Caco-2 (cell line): Measurements from ENCODE around the gene RBM47. TPM values are rescaled to one million over a fixed set of nuclear protein-coding genes. Genes with fewer than 3 reads are reported as not detected.

ENCODE experiments used
- BruUV-seq: library from RNA; stranded (reverse); fragments of 400-500 nt; replicated peaks from 2 replicates; lab custom pipeline; 2021; lab: Mats Ljungman, UMichigan
- CTCF ChIA-PET: fragments of 300-600 bp; sonication (Branson Sonifier 250); formaldehyde crosslinking; loops from one replicate; lab custom pipeline; 2022; ENCODE audit warnings: antibody characterized with exemption; lab: Charles Lee
- POLR2A ChIA-PET: fragments of 300-600 bp; sonication (Branson Sonifier 250); formaldehyde crosslinking; loops from one replicate; lab custom pipeline; 2022; ENCODE audit warnings: antibody characterized with exemption; lab: Charles Lee
- DNase-seq, 2 experiments: peaks; one replicate each; pipeline versions ENCODE4 v3.0.0 to v3.0.0-alpha.2; 2020 to 2022
- H3K27me3 ChIP-seq: replicated peaks from 2 replicates; pipeline ENCODE4 v1.6.0; 2011; ENCODE audit warnings: low read length; ENCODE audit not compliant: control insufficient read depth, insufficient read depth
- H3K36me3 ChIP-seq: 2 replicates; pipeline ENCODE4 v1.5.1; 2011; ENCODE audit warnings: low read length; ENCODE audit not compliant: control insufficient read depth, insufficient read depth
- H3K4me1 ChIP-seq: fragments of 250-450 bp; sonication (Bioruptor Pico); 2 replicates; pipeline ENCODE4 v1.5.1; 2020; ENCODE audit warnings: mild to moderate bottlenecking
- H3K4me3 ChIP-seq: 2 replicates; pipeline ENCODE4 v1.5.1; 2011; ENCODE audit warnings: low read depth, mild to moderate bottlenecking, control low read depth, low read length
- H3K9me3 ChIP-seq: fragments of 250-450 bp; sonication (Bioruptor Pico); 2 replicates; pipeline ENCODE4 v1.5.1; 2020; ENCODE audit warnings: mild to moderate bottlenecking, moderate library complexity
- H3K27ac Mint-ChIP-seq: one replicate; pipeline ENCODE4 v1.8.0; 2022; ENCODE audit warnings: mixed read lengths; ENCODE audit not compliant: unreplicated experiment
- H3K27me3 Mint-ChIP-seq: one replicate; pipeline ENCODE4 v1.8.0; 2022; ENCODE audit warnings: mixed read lengths; ENCODE audit not compliant: insufficient read depth, unreplicated experiment
- H3K36me3 Mint-ChIP-seq: one replicate; pipeline ENCODE4 v1.8.0; 2022; ENCODE audit warnings: mild to moderate bottlenecking, mixed read lengths; ENCODE audit not compliant: insufficient read depth, unreplicated experiment
- H3K4me1 Mint-ChIP-seq: one replicate; pipeline ENCODE4 v1.8.0; 2022; ENCODE audit warnings: low read depth, mixed read lengths; ENCODE audit not compliant: unreplicated experiment
- H3K4me3 Mint-ChIP-seq: one replicate; pipeline ENCODE4 v1.8.0; 2022; ENCODE audit warnings: mild to moderate bottlenecking, moderate library complexity, mixed read lengths; ENCODE audit not compliant: unreplicated experiment
- H3K9me3 Mint-ChIP-seq: one replicate; pipeline ENCODE4 v1.8.0; 2022; ENCODE audit warnings: mixed read lengths; ENCODE audit not compliant: unreplicated experiment
- CTCF ChIP-seq, 2 experiments: fragments of 200-600 bp in 1 of 2; IDR thresholded peaks; 1 replicate in 1 of 2; 2 replicates in 1 of 2; pipeline versions ENCODE4 v1.5.1 to v1.8.0; 2011 to 2022; ENCODE audit warnings: antibody characterized with exemption in 1 of 2, control low read depth in 1 of 2, inconsistent platforms in 1 of 2, low read depth in 1 of 2, low read length in 1 of 2, mild to moderate bottlenecking in 1 of 2, moderate library complexity in 1 of 2; ENCODE audit not compliant: insufficient read depth in 1 of 2, severe bottlenecking in 1 of 2, unreplicated experiment in 1 of 2
- intact Hi-C: fragments of 100-400 bp; cut with micrococcal nuclease; formaldehyde crosslinking; loops from one replicate; pipeline ENCODE4 v1.10.0; 2022; ENCODE audit not compliant: unreplicated experiment
- total RNA-seq: library from RNA; stranded (reverse); gene quantifications from 2 replicates; pipeline ENCODE4 v1.2.3, GENCODE V29; 2022

RBM47 gene
- total RNA-seq, 1 experiment from 2014 or later, result 62.1 TPM

DNA sequence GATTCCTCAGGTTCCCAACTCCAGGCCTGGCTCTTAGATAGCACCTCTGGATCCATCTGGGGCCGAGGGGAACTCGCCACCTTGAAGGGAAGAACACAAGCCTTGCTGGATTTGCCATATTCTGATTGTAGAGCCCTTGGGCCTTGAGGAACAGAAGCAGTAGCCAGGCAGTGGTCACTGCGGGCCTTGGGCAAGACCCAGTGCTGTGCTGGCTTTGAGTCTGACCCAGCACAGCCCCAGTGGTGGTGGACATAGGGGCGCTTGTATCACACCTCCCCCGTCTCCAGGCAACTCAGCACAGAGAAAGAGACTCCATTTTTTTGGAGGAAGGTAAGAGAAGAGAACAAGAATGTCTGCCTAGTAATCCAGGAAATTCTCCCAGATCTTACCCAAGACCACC, 249.0 kb downstream of the RBM47 start:
- H3K27me3 Mint-ChIP-seq, result no peaks in the 10 kb centered on the region
- H3K4me3 ChIP-seq, result no peak overlapping the region
- TF ChIP-seq CTCF (IDR thresholded peaks at IDR 0.05; ENCODE audit: insufficient read depth in 1 of 2, low read depth in 1 of 2, low read length in 1 of 2, severe bottlenecking in 1 of 2, unreplicated experiment in 1 of 2), result no peak

DNA sequence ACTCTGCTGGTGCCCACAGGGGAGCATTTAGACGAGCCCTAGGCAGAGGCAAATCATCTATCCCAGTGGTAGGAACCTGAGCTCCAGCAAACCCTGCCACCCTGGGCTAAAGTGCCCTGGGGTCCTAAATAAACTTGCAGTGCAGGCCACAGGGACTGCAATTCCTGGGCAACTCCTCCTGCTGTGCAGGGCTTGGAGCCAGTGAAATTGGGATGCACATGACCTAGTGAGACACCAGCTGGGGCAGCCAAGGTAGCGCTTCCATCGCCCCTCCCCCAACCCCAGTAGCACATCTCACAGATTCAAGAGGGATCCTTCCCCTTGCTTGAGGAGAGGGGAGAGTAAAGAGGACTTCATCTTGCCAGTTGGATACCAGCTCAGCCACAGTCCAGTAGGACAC, 250.4 kb downstream of the RBM47 start:
- H3K9me3 Mint-ChIP-seq, result no peaks in the 10 kb centered on the region
- peaks cover 7% of the 10 kb centered on the region for H3K4me1 Mint-ChIP-seq
- no peaks in the 10 kb centered on the region for H3K36me3 Mint-ChIP-seq
- H3K27me3 ChIP-seq, result no peaks in the 10 kb centered on the region
- H3K36me3 ChIP-seq, result no peaks in the 10 kb centered on the region
- POLR2A ChIA-PET, result no interaction called here
- no peak overlapping the region for H3K27ac Mint-ChIP-seq
- TF ChIP-seq CTCF (IDR thresholded peaks at IDR 0.05; ENCODE audit: insufficient read depth in 1 of 2, low read depth in 1 of 2, low read length in 1 of 2, severe bottlenecking in 1 of 2, unreplicated experiment in 1 of 2), result no peak
- no TSS peak for BruUV-seq
- intact Hi-C loops, result no loop called here
- no peak overlapping the region for H3K4me3 Mint-ChIP-seq
- H3K27me3 Mint-ChIP-seq, result no peaks in the 10 kb centered on the region
- CTCF ChIA-PET, result no interaction called here
- no peaks in the 10 kb centered on the region for H3K9me3 ChIP-seq
- DNase-seq, result no peak
- H3K4me1 ChIP-seq, result 0 out of 2 replicates have a peak, but pooled peaks cover 3% of the 10 kb centered on the region
- H3K4me3 ChIP-seq, result no peak overlapping the region

More for the DNA sequence above, 249.0 kb downstream of the RBM47 start:
- no peaks in the 10 kb centered on the region for H3K36me3 Mint-ChIP-seq
- ChIA-PET POLR2A (no interaction called here), CTCF (no interaction called here)
- Histone ChIP-seq H3K4me1 (0 out of 2 replicates have a peak, but pooled peaks cover 3% of the 10 kb centered on the region), H3K27me3 (no peaks in the 10 kb centered on the region), H3K9me3 (no peaks in the 10 kb centered on the region), H3K36me3 (no peaks in the 10 kb centered on the region)
- no TSS peak for BruUV-seq
- H3K4me1 Mint-ChIP-seq, result peaks cover 7% of the 10 kb centered on the region
- H3K4me3 Mint-ChIP-seq, result no peak overlapping the region
- H3K27ac Mint-ChIP-seq, result no peak overlapping the region
- intact Hi-C loops, result no loop called here
- H3K9me3 Mint-ChIP-seq, result no peaks in the 10 kb centered on the region
- no peak for DNase-seq

GRCh38 chr4:40378619-40379018, 251.0 kb downstream of the RBM47 start:
- no peaks in the 10 kb centered on the region for H3K36me3 Mint-ChIP-seq
- no peak overlapping the region for H3K4me3 ChIP-seq
- H3K27ac Mint-ChIP-seq, result no peak overlapping the region
- intact Hi-C loops, result no loop called here
- BruUV-seq, result no TSS peak
- peaks cover 7% of the 10 kb centered on the region for H3K4me1 Mint-ChIP-seq
- 0 out of 2 replicates have a peak, but pooled peaks cover 3% of the 10 kb centered on the region for H3K4me1 ChIP-seq
- CTCF ChIA-PET, result no interaction called here
- no peak overlapping the region for H3K4me3 Mint-ChIP-seq
- no peaks in the 10 kb centered on the region for H3K9me3 Mint-ChIP-seq
- DNase-seq, result no peak
- no peaks in the 10 kb centered on the region for H3K27me3 Mint-ChIP-seq
- POLR2A ChIA-PET, result no interaction called here
- no peaks in the 10 kb centered on the region for H3K36me3 ChIP-seq
- H3K27me3 ChIP-seq, result no peaks in the 10 kb centered on the region
- TF ChIP-seq CTCF (IDR thresholded peaks at IDR 0.05; ENCODE audit: insufficient read depth in 1 of 2, low read depth in 1 of 2, low read length in 1 of 2, severe bottlenecking in 1 of 2, unreplicated experiment in 1 of 2), result no peak
- H3K9me3 ChIP-seq, result no peaks in the 10 kb centered on the region
